ENCODE measurements around the gene SLC25A20.

SLC25A20 gene

DNA sequence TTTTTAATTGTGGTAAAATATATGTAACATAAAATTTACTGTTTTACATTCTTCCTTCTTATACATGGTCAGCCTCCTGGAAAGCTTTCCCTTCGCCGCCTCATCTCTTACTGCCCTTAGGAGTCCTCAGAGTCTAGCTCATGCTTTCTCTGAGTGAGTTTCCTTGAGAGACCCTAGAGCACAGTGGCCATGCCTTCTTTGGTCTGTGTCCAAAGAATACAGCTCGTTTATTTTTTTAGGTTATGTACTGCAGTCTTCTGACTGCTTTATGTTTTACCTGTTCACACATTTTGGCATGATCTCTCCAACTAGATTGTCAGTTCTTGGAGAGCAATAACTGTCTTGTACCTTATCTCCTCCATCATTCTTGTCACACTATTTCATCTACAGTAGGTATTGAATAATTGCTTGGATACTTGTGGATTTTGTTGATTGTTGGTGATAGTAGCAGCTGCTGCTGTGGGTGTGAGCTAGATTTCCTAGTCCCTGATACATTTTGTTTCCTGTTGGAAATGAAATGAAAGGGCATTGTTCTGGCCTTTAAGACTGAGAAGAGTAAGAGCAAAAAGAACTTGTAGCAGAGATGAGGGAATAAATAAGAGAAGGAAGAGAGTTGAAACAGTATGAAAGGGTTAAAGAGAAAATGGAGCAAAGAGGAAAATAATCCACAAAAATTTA, 30.8 kb upstream of the SLC25A20 start:
- Histone ChIP-seq H3K79me2 (ENCODE audit: insufficient read depth, low read length) (peaks cover 95% of the 10 kb centered on the region), H4K20me1 (ENCODE audit: insufficient read depth, low read length) (peaks cover 51% of the 10 kb centered on the region; the same call in 1 of the 2 replicates), H3K4me2 (ENCODE audit: insufficient read depth, low read length) (no peak overlapping the region), H3K9ac (ENCODE audit: low read depth, low read length) (no peak overlapping the region), H3K36me3 (ENCODE audit: insufficient read depth, low read length) (peaks cover 81% of the 10 kb centered on the region), H3K27me3 (ENCODE audit: insufficient read depth, low read length, poor library complexity) (no peaks in the 10 kb centered on the region), H2AFZ (ENCODE audit: low read depth, low read length) (no peak overlapping the region), H3K4me3 (ENCODE audit: low read depth in 1 of 2, low read length in 2 of 2) (no peak overlapping the region), H3K4me1 (ENCODE audit: insufficient read depth, low read length) (peaks cover 6% of the 10 kb centered on the region; the same call in 1 of the 2 replicates), H3K9me3 (ENCODE audit: insufficient read depth, low read length, severe bottlenecking) (no peaks in the 10 kb centered on the region), H3K27ac (ENCODE audit: low read length) (no peak overlapping the region)
- TF ChIP-seq EZH2 (IDR thresholded peaks at IDR 0.05; ENCODE audit: borderline replicate concordance, low read depth, low read length, severe bottlenecking) (no peak), CTCF (IDR thresholded peaks at IDR 0.05; ENCODE audit: borderline replicate concordance, extremely low read depth, low read length, poor library complexity, severe bottlenecking) (no peak)
- ATAC-seq (ENCODE audit: insufficient read depth, low read depth) (no peak), DNase-seq (no peak)

DNA sequence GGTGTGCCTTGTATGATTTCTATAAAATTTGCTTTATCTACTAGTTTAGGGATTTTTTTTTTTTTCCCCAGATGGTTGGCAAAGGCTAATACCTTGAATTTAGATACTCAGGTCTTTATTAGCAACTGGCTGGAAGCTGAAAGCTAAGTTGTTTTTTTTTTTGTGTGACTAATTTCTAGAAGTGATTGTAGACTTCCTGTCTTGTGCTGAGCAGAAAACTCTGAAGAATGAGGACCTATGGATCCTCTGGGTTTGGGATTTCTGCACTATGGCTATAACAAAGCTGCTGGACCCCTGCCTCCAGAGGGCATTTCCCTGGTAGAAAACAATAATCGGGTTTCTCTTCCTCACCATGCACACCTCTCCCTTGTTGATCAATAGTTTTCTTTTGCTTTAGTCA, 30.0 kb upstream of the SLC25A20 start:
- Histone ChIP-seq H3K79me2 (ENCODE audit: insufficient read depth, low read length) (peaks cover 95% of the 10 kb centered on the region), H3K27me3 (ENCODE audit: insufficient read depth, low read length, poor library complexity) (no peaks in the 10 kb centered on the region), H3K36me3 (ENCODE audit: insufficient read depth, low read length) (peaks cover 81% of the 10 kb centered on the region), H4K20me1 (ENCODE audit: insufficient read depth, low read length) (peaks cover 55% of the 10 kb centered on the region; the same call in 1 of the 2 replicates), H3K9ac (ENCODE audit: low read depth, low read length) (no peak overlapping the region), H3K27ac (ENCODE audit: low read length) (no peak overlapping the region), H2AFZ (ENCODE audit: low read depth, low read length) (no peak overlapping the region), H3K4me3 (ENCODE audit: low read depth in 1 of 2, low read length in 2 of 2) (no peak overlapping the region), H3K4me2 (ENCODE audit: insufficient read depth, low read length) (no peak overlapping the region), H3K4me1 (ENCODE audit: insufficient read depth, low read length) (peaks cover 6% of the 10 kb centered on the region; the same call in 1 of the 2 replicates), H3K9me3 (ENCODE audit: insufficient read depth, low read length, severe bottlenecking) (no peaks in the 10 kb centered on the region)
- DNase-seq (no peak), ATAC-seq (ENCODE audit: insufficient read depth, low read depth) (no peak)
- TF ChIP-seq EZH2 (IDR thresholded peaks at IDR 0.05; ENCODE audit: borderline replicate concordance, low read depth, low read length, severe bottlenecking) (no peak), CTCF (IDR thresholded peaks at IDR 0.05; ENCODE audit: borderline replicate concordance, extremely low read depth, low read length, poor library complexity, severe bottlenecking) (no peak)

- no peak overlapping the region for H3K4me2 ChIP-seq (ENCODE audit: insufficient read depth, low read length)
- H3K36me3 ChIP-seq (ENCODE audit: insufficient read depth, low read length): peaks cover 78% of the 10 kb centered on the region
- peaks cover 6% of the 10 kb centered on the region; the same call in 1 of the 2 replicates for H3K4me1 ChIP-seq (ENCODE audit: insufficient read depth, low read length)
- no peaks in the 10 kb centered on the region for H3K27me3 ChIP-seq (ENCODE audit: insufficient read depth, low read length, poor library complexity)
- H3K79me2 ChIP-seq (ENCODE audit: insufficient read depth, low read length): peaks cover 95% of the 10 kb centered on the region
- peaks cover 52% of the 10 kb centered on the region; the same call in 1 of the 2 replicates for H4K20me1 ChIP-seq (ENCODE audit: insufficient read depth, low read length)
- no peaks in the 10 kb centered on the region for H3K9me3 ChIP-seq (ENCODE audit: insufficient read depth, low read length, severe bottlenecking)
- no peak for ATAC-seq (ENCODE audit: insufficient read depth, low read depth)
- H3K27ac ChIP-seq (ENCODE audit: low read length): no peak overlapping the region
- DNase-seq: no peak
- H3K9ac ChIP-seq (ENCODE audit: low read depth, low read length): no peak overlapping the region
- TF ChIP-seq CTCF (IDR thresholded peaks at IDR 0.05; ENCODE audit: borderline replicate concordance, extremely low read depth, low read length, poor library complexity, severe bottlenecking) (no peak), EZH2 (IDR thresholded peaks at IDR 0.05; ENCODE audit: borderline replicate concordance, low read depth, low read length, severe bottlenecking) (no peak)
- H3K4me3 ChIP-seq (ENCODE audit: low read depth in 1 of 2, low read length in 2 of 2): no peak overlapping the region
- no peak overlapping the region for H2AFZ ChIP-seq (ENCODE audit: low read depth, low read length)
Observed at GRCh38 chr3:48927928-48928327, 29.2 kb upstream of the SLC25A20 start.

Measured in DND-41 (cell line).